Esophagus muscularis mucosa (tissue), 4 donors: ENCODE results near the gene WDR62.

Source experiments
- CTCF ChIP-seq, 3 experiments: fragments of 200-600 bp in 2 of 3; fragments of 450-650 bp in 1 of 3; sonication (generic) in 2 of 3; IDR thresholded peaks; one replicate each; pipeline ENCODE4 v1.5.1; 2017 to 2019; ENCODE audit warnings: antibody characterized with exemption in 3 of 3, mild to moderate bottlenecking in 2 of 3, moderate library complexity in 1 of 3
- EP300 ChIP-seq: sonication (generic); formaldehyde crosslinking; IDR thresholded peaks from one replicate; pipeline ENCODE4 v1.6.1; 2017; ENCODE audit warnings: antibody characterized with exemption
- POLR2A ChIP-seq: fragments of 450-650 bp; IDR thresholded peaks from one replicate; pipeline ENCODE4 v1.6.1; 2017; ENCODE audit warnings: antibody characterized with exemption, moderate library complexity, mild to moderate bottlenecking, low read depth

GRCh38 chr19:36026091-36026876 lies 28.4 kb upstream of the WDR62 start:
- no peak for TF ChIP-seq CTCF (IDR thresholded peaks at IDR 0.05)
- TF ChIP-seq EP300 = no peak
- no peak for TF ChIP-seq POLR2A
